K562 (cell line): ENCODE data around the gene ZNF503.

Experiments used
- CREB1 ChIP-seq, 2 experiments: sonication (generic) in 1 of 2; formaldehyde crosslinking in 1 of 2; IDR thresholded peaks; 2 replicates each; pipeline versions ENCODE4 v1.6.1 to v1.8.0; 2012 to 2022; ENCODE audit warnings: inconsistent platforms in 1 of 2, mild to moderate bottlenecking in 1 of 2, missing genetic modification reagents in 1 of 2, moderate library complexity in 1 of 2
- CTCF ChIP-seq, 3 experiments: IDR thresholded peaks in 2 of 3; conservative IDR thresholded peaks in 1 of 3; 2 replicates each; pipeline ENCODE4 v1.5.1; 2011 to 2012; ENCODE audit warnings: low read length in 3 of 3, mild to moderate bottlenecking in 3 of 3, control low read depth in 2 of 3, improper control_type of control experiment in 1 of 3, inconsistent platforms in 1 of 3, low read depth in 1 of 3, mixed read lengths in 1 of 3, moderate library complexity in 1 of 3; ENCODE audit not compliant: insufficient read depth in 2 of 3
- DDX20 ChIP-seq: fragments of 450-650 bp; IDR thresholded peaks from 2 replicates; pipeline ENCODE4 v1.6.1; 2016; ENCODE audit warnings: missing genetic modification characterization, low read depth, mild to moderate bottlenecking, missing compliant biosample characterization, moderate library complexity
- GATA2 ChIP-seq: sonication (generic); formaldehyde crosslinking; IDR thresholded peaks from 2 replicates; pipeline ENCODE4 v1.4.0; 2020; ENCODE audit warnings: mild to moderate bottlenecking, missing genetic modification reagents
- HNRNPLL ChIP-seq: fragments of 200-400 bp; formaldehyde crosslinking; IDR thresholded peaks from 2 replicates; pipeline ENCODE4 v1.6.1; 2017; ENCODE audit warnings: low read length, low read depth, mild to moderate bottlenecking; ENCODE audit not compliant: poor library complexity, severe bottlenecking
- MNT ChIP-seq, 2 experiments: fragments of 450-650 bp; conservative IDR thresholded peaks; 2 replicates each; pipeline ENCODE4 v1.6.1; 2017; ENCODE audit warnings: mild to moderate bottlenecking in 2 of 2, moderate library complexity in 2 of 2
- MXD1 ChIP-seq: fragments of 250-450 bp; sonication (Bioruptor Pico); IDR thresholded peaks from 2 replicates; pipeline ENCODE4 v1.8.0; 2021; ENCODE audit warnings: borderline replicate concordance, mild to moderate bottlenecking, moderate library complexity; ENCODE audit not compliant: poor library complexity, severe bottlenecking
- POLR2A ChIP-seq: fragments of 450-650 bp; conservative IDR thresholded peaks from 2 replicates; pipeline ENCODE4 v1.6.1; 2016
- ZNF12 ChIP-seq: sonication (generic); formaldehyde crosslinking; IDR thresholded peaks from 2 replicates; pipeline ENCODE4 v1.4.0; 2020; ENCODE audit warnings: mild to moderate bottlenecking, missing genetic modification reagents
- ZNF124 ChIP-seq: sonication (generic); formaldehyde crosslinking; IDR thresholded peaks from 2 replicates; pipeline ENCODE4 v1.8.1; 2022; ENCODE audit warnings: missing genetic modification reagents
- ZNF232 ChIP-seq: sonication (generic); formaldehyde crosslinking; IDR thresholded peaks from 2 replicates; pipeline ENCODE4 v1.8.0; 2022; ENCODE audit warnings: mild to moderate bottlenecking, missing genetic modification reagents
- ZNF316 ChIP-seq: fragments of 450-650 bp; IDR thresholded peaks from 2 replicates; pipeline ENCODE4 v1.6.1; 2016
- ZNF551 ChIP-seq: fragments of 250-450 bp; sonication (Bioruptor Pico); IDR thresholded peaks from 2 replicates; pipeline ENCODE4 v1.5.0; 2021; ENCODE audit warnings: mild to moderate bottlenecking, moderate library complexity
- ZNF75A ChIP-seq: fragments of 450-650 bp; formaldehyde crosslinking; IDR thresholded peaks from 2 replicates; pipeline ENCODE4 v1.4.0; 2020; ENCODE audit warnings: mild to moderate bottlenecking

- TF ChIP-seq MNT (conservative IDR thresholded peaks at IDR 0.05) (no peak), ZNF75A (CRISPR knock-in tag) (no peak), MXD1 (CRISPR knock-in tag) (no peak), HNRNPLL (no peak), ZNF12 (CRISPR knock-in tag) (no peak), ZNF124 (no peak), ZNF232 (no peak), CTCF (IDR thresholded peaks at IDR 0.05 in 2 of 3, conservative IDR thresholded peaks at IDR 0.05 in 1 of 3; ENCODE audit: insufficient read depth in 2 of 3, low read depth in 1 of 3, low read length in 3 of 3) (no peak), POLR2A (no peak), ZNF316 (no peak), CREB1 (IDR thresholded peaks at IDR 0.05) (no peak), CREB1 (CRISPR knock-in tag; IDR thresholded peaks at IDR 0.05) (no peak), ZNF551 (CRISPR knock-in tag) (no peak), DDX20 (tag) (no peak), GATA2 (no peak)
Measured at GRCh38 chr10:75404815-75405597, 3.4 kb upstream of the ZNF503 start.
